ENCODE measurements around the gene PGAP6.

- TF ChIP-seq, protein P1, sequence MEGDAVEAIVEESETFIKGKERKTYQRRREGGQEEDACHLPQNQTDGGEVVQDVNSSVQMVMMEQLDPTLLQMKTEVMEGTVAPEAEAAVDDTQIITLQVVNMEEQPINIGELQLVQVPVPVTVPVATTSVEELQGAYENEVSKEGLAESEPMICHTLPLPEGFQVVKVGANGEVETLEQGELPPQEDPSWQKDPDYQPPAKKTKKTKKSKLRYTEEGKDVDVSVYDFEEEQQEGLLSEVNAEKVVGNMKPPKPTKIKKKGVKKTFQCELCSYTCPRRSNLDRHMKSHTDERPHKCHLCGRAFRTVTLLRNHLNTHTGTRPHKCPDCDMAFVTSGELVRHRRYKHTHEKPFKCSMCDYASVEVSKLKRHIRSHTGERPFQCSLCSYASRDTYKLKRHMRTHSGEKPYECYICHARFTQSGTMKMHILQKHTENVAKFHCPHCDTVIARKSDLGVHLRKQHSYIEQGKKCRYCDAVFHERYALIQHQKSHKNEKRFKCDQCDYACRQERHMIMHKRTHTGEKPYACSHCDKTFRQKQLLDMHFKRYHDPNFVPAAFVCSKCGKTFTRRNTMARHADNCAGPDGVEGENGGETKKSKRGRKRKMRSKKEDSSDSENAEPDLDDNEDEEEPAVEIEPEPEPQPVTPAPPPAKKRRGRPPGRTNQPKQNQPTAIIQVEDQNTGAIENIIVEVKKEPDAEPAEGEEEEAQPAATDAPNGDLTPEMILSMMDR (IDR thresholded peaks at IDR 0.05; ENCODE audit: low read depth, low read length) = no peak
- TF ChIP-seq POLR2A (IDR thresholded peaks at IDR 0.05; ENCODE audit: extremely low read depth, insufficient read length) (no peak), MYC (IDR thresholded peaks at IDR 0.05; ENCODE audit: low read depth, low read length) (no peak), MAX (IDR thresholded peaks at IDR 0.05; ENCODE audit: low read depth, low read length) (no peak)
Observed at GRCh38 chr16:330741-331140, 51.0 kb downstream of the PGAP6 start.

Data from NB4 (cell line).